HEK293 (cell line): ENCODE data around the gene MED13L.

Experiments
- CTCF ChIA-PET: fragments of 350-600 bp; formaldehyde crosslinking; extraction: SDS; loops from one replicate; lab custom pipeline; 2021; ENCODE audit warnings: antibody characterized with exemption; lab: Yijun Ruan, JAX
- POLR2A ChIA-PET: fragments of 300-600 bp; formaldehyde crosslinking; extraction: SDS; loops from one replicate; lab custom pipeline; 2020; ENCODE audit warnings: antibody characterized with exemption, inconsistent platforms; lab: Yijun Ruan, JAX
- H3K27ac ChIP-seq: fragments of 200-500 bp; sonication (Bioruptor generic); 2 replicates; pipeline ENCODE4 v1.5.1; 2014; ENCODE audit warnings: low read depth, low read length, control low read depth, inconsistent platforms; ENCODE audit errors: extremely low read depth
- H3K36me3 ChIP-seq, 2 experiments: fragments of 200-500 bp in 1 of 2; sonication (Bioruptor generic) in 1 of 2; 1 replicate in 1 of 2; 2 replicates in 1 of 2; pipeline ENCODE4 v1.5.1; 2014 to 2017; ENCODE audit warnings: inconsistent platforms in 2 of 2, low read length in 2 of 2; ENCODE audit not compliant: control insufficient read depth in 2 of 2, insufficient read depth in 1 of 2
- H3K4me1 ChIP-seq: fragments of 200-500 bp; sonication (Bioruptor generic); 2 replicates; pipeline ENCODE4 v1.5.1; 2014; ENCODE audit warnings: mild to moderate bottlenecking, low read length, inconsistent platforms; ENCODE audit not compliant: control insufficient read depth, insufficient read depth
- H3K4me3 ChIP-seq: 2 replicates; pipeline ENCODE4 v1.5.1; 2011; ENCODE audit warnings: low read depth, mild to moderate bottlenecking, control low read depth, low read length, moderate library complexity
- H3K9me3 ChIP-seq: fragments of 200-500 bp; sonication (Bioruptor generic); 2 replicates; pipeline ENCODE4 v1.5.1; 2014; ENCODE audit warnings: low read depth, low read length, inconsistent platforms; ENCODE audit not compliant: control insufficient read depth, insufficient read depth
- AEBP2 ChIP-seq: fragments of 450-650 bp; formaldehyde crosslinking; IDR thresholded peaks from 2 replicates; pipeline ENCODE4 v1.5.1; 2016; ENCODE audit warnings: missing biosample characterization, missing genetic modification characterization, borderline replicate concordance
- BCL11A ChIP-seq: fragments of 450-650 bp; formaldehyde crosslinking; IDR thresholded peaks from 2 replicates; pipeline ENCODE4 v1.5.1; 2016; ENCODE audit warnings: low read depth, missing biosample characterization, missing genetic modification characterization
- MEIS1 ChIP-seq: sonication (generic); formaldehyde crosslinking; IDR thresholded peaks from 2 replicates; pipeline ENCODE4 v1.8.1; 2022; ENCODE audit warnings: missing genetic modification reagents, mild to moderate bottlenecking, borderline replicate concordance
- SCRT1 ChIP-seq: fragments of 450-650 bp; formaldehyde crosslinking; IDR thresholded peaks from 2 replicates; pipeline ENCODE4 v1.5.1; 2016; ENCODE audit warnings: missing biosample characterization, missing genetic modification characterization, borderline replicate concordance
- SCRT2 ChIP-seq: fragments of 450-650 bp; formaldehyde crosslinking; IDR thresholded peaks from 2 replicates; pipeline ENCODE4 v1.5.1; 2016; ENCODE audit warnings: missing biosample characterization, missing genetic modification characterization
- SP7 ChIP-seq: fragments of 450-650 bp; formaldehyde crosslinking; IDR thresholded peaks from 2 replicates; pipeline ENCODE4 v1.5.1; 2016; ENCODE audit warnings: missing biosample characterization, missing genetic modification characterization
- WT1 ChIP-seq: fragments of 450-650 bp; formaldehyde crosslinking; IDR thresholded peaks from 2 replicates; pipeline ENCODE4 v1.5.1; 2016; ENCODE audit warnings: missing biosample characterization, missing genetic modification characterization
- ZBTB1 ChIP-seq: fragments of 450-650 bp; formaldehyde crosslinking; IDR thresholded peaks from 2 replicates; pipeline ENCODE4 v1.5.1; 2016; ENCODE audit warnings: missing biosample characterization, missing genetic modification characterization
- ZBTB26 ChIP-seq: fragments of 450-650 bp; formaldehyde crosslinking; optimal IDR thresholded peaks from 2 replicates; pipeline ENCODE3; 2016; ENCODE audit warnings: missing biosample characterization, mild to moderate bottlenecking, missing genetic modification characterization
- ZFP37 ChIP-seq: fragments of 450-650 bp; formaldehyde crosslinking; IDR thresholded peaks from 2 replicates; pipeline ENCODE4 v1.5.1; 2016; ENCODE audit warnings: missing biosample characterization, missing genetic modification characterization
- ZNF112 ChIP-seq: fragments of 450-650 bp; formaldehyde crosslinking; IDR thresholded peaks from 2 replicates; pipeline ENCODE4 v1.5.0; 2017; ENCODE audit warnings: missing biosample characterization, missing genetic modification characterization
- ZNF132 ChIP-seq: fragments of 450-650 bp; formaldehyde crosslinking; IDR thresholded peaks from 2 replicates; pipeline ENCODE4 v1.5.1; 2017; ENCODE audit warnings: missing biosample characterization, missing genetic modification characterization, borderline replicate concordance
- ZNF175 ChIP-seq: fragments of 450-650 bp; formaldehyde crosslinking; IDR thresholded peaks from 2 replicates; pipeline ENCODE4 v1.5.1; 2016; ENCODE audit warnings: missing biosample characterization, missing genetic modification characterization
- ZNF280D ChIP-seq: fragments of 450-650 bp; formaldehyde crosslinking; IDR thresholded peaks from 2 replicates; pipeline ENCODE4 v1.5.1; 2016; ENCODE audit warnings: missing biosample characterization, missing genetic modification characterization
- ZNF302 ChIP-seq: fragments of 450-650 bp; formaldehyde crosslinking; IDR thresholded peaks from 2 replicates; pipeline ENCODE4 v1.5.1; 2016; ENCODE audit warnings: missing biosample characterization, missing genetic modification characterization, low read depth
- ZNF311 ChIP-seq: fragments of 450-650 bp; formaldehyde crosslinking; IDR thresholded peaks from 2 replicates; pipeline ENCODE4 v1.5.1; 2017; ENCODE audit warnings: missing biosample characterization, missing genetic modification characterization, borderline replicate concordance
- ZNF350 ChIP-seq: fragments of 450-650 bp; formaldehyde crosslinking; IDR thresholded peaks from 2 replicates; pipeline ENCODE4 v1.5.0; 2017; ENCODE audit warnings: missing biosample characterization, mild to moderate bottlenecking, missing genetic modification characterization
- ZNF362 ChIP-seq: fragments of 450-650 bp; formaldehyde crosslinking; IDR thresholded peaks from 2 replicates; pipeline ENCODE4 v1.5.1; 2016; ENCODE audit warnings: missing biosample characterization, missing genetic modification characterization
- ZNF426 ChIP-seq: fragments of 450-650 bp; formaldehyde crosslinking; IDR thresholded peaks from 2 replicates; pipeline ENCODE4 v1.5.1; 2017; ENCODE audit warnings: missing biosample characterization, missing genetic modification characterization, mild to moderate bottlenecking, inconsistent platforms, moderate library complexity
- ZNF580 ChIP-seq: fragments of 450-650 bp; formaldehyde crosslinking; IDR thresholded peaks from 2 replicates; pipeline ENCODE4 v1.5.1; 2016; ENCODE audit warnings: missing biosample characterization, missing genetic modification characterization
- ZNF621 ChIP-seq: fragments of 450-650 bp; formaldehyde crosslinking; IDR thresholded peaks from 2 replicates; pipeline ENCODE4 v1.5.1; 2017; ENCODE audit warnings: missing biosample characterization, missing genetic modification characterization
- ZNF677 ChIP-seq: fragments of 450-650 bp; IDR thresholded peaks from 2 replicates; pipeline ENCODE4 v1.5.0; 2018; ENCODE audit warnings: missing biosample characterization, mild to moderate bottlenecking, missing genetic modification characterization, moderate library complexity
- ZNF747 ChIP-seq: fragments of 450-650 bp; formaldehyde crosslinking; IDR thresholded peaks from 2 replicates; pipeline ENCODE4 v1.5.1; 2016; ENCODE audit warnings: missing biosample characterization, missing genetic modification characterization
- ZNF837 ChIP-seq: fragments of 450-650 bp; formaldehyde crosslinking; IDR thresholded peaks from 2 replicates; pipeline ENCODE4 v1.5.1; 2016; ENCODE audit warnings: missing biosample characterization, missing genetic modification characterization

Gene MED13L

GRCh38 chr12:116046039-116046438 lies 231.5 kb downstream of the MED13L start:
- Histone ChIP-seq H3K4me1 (peaks cover 16% of the 10 kb centered on the region), H3K36me3 (no peaks in the 10 kb centered on the region), H3K27ac (no peak overlapping the region), H3K4me3 (no peak overlapping the region)
- ChIA-PET POLR2A (no interaction called here), CTCF (interaction anchor here (1.3 kb wide), 1 partner anchor 12 kb away, joined by 3 read pairs; no protein-coding TSS in a partner anchor)
- TF ChIP-seq SCRT1 (tag by site-specific recombination) (no peak), ZNF837 (tag by site-specific recombination) (no peak), ZBTB26 (tag by site-specific recombination) (no peak), WT1 (tag by site-specific recombination) (no peak)
- TF ChIP-seq, all 188 proteins: peak for 0
- no peaks in the 10 kb centered on the region for H3K9me3 ChIP-seq

- CTCF ChIA-PET, result interaction anchor here (0.9 kb wide), 1 partner anchor 30 kb away, joined by 3 read pairs; no protein-coding TSS in a partner anchor
- Histone ChIP-seq H3K9me3 (no peaks in the 10 kb centered on the region), H3K4me3 (no peak overlapping the region)
- no peak for TF ChIP-seq SCRT2 (tag by site-specific recombination)
- no peak for TF ChIP-seq ZNF302
- no peak for TF ChIP-seq ZFP37 (tag by site-specific recombination)
- no peak for TF ChIP-seq MEIS1 (CRISPR knock-in tag)
- no peak for TF ChIP-seq ZNF362 (tag by site-specific recombination)
- TF ChIP-seq ZNF311 (tag by site-specific recombination), result no peak
- no peak for TF ChIP-seq ZNF580 (tag by site-specific recombination)
- no peak for TF ChIP-seq ZNF132 (tag by site-specific recombination)
- no peak for TF ChIP-seq ZNF112 (tag by site-specific recombination)
- no peak for TF ChIP-seq SP7 (tag by site-specific recombination)
- no peak for TF ChIP-seq BCL11A
- no peak for TF ChIP-seq ZNF747 (tag by site-specific recombination)
- TF ChIP-seq ZNF280D (tag by site-specific recombination), result no peak
- TF ChIP-seq ZNF621, result no peak
- no peak for TF ChIP-seq ZNF677 (tag by site-specific recombination)
- no peak for TF ChIP-seq ZNF175
- no peak for TF ChIP-seq ZNF350 (tag by site-specific recombination)
- no peak for TF ChIP-seq ZBTB1 (tag by site-specific recombination)
- no peak for TF ChIP-seq AEBP2 (tag by site-specific recombination)
- TF ChIP-seq ZNF426 (tag by site-specific recombination), result no peak
- TF ChIP-seq, all 188 proteins: peak for 0
- no peaks in the 10 kb centered on the region for H3K36me3 ChIP-seq
- POLR2A ChIA-PET, result no interaction called here
- peaks cover 16% of the 10 kb centered on the region for H3K4me1 ChIP-seq
- H3K27ac ChIP-seq, result no peak overlapping the region
These were observed 232.3 kb downstream of the MED13L start for GRCh38 chr12:116045150-116045549.
